Caco-2 (cell line): Measurements from ENCODE around the gene CENPV. TPM values are rescaled to one million over a fixed set of nuclear protein-coding genes. Genes with fewer than 3 reads are reported as not detected.

Experiments
- BruUV-seq: library from RNA; stranded (reverse); fragments of 400-500 nt; replicated peaks from 2 replicates; lab custom pipeline; 2021; lab: Mats Ljungman, UMichigan
- CTCF ChIA-PET: fragments of 300-600 bp; sonication (Branson Sonifier 250); formaldehyde crosslinking; loops from one replicate; lab custom pipeline; 2022; ENCODE audit warnings: antibody characterized with exemption; lab: Charles Lee
- POLR2A ChIA-PET: fragments of 300-600 bp; sonication (Branson Sonifier 250); formaldehyde crosslinking; loops from one replicate; lab custom pipeline; 2022; ENCODE audit warnings: antibody characterized with exemption; lab: Charles Lee
- DNase-seq, 2 experiments: peaks; one replicate each; pipeline versions ENCODE4 v3.0.0 to v3.0.0-alpha.2; 2020 to 2022
- H3K27me3 ChIP-seq: replicated peaks from 2 replicates; pipeline ENCODE4 v1.6.0; 2011; ENCODE audit warnings: low read length; ENCODE audit not compliant: control insufficient read depth, insufficient read depth
- H3K36me3 ChIP-seq: 2 replicates; pipeline ENCODE4 v1.5.1; 2011; ENCODE audit warnings: low read length; ENCODE audit not compliant: control insufficient read depth, insufficient read depth
- H3K4me1 ChIP-seq: fragments of 250-450 bp; sonication (Bioruptor Pico); 2 replicates; pipeline ENCODE4 v1.5.1; 2020; ENCODE audit warnings: mild to moderate bottlenecking
- H3K4me3 ChIP-seq: 2 replicates; pipeline ENCODE4 v1.5.1; 2011; ENCODE audit warnings: low read depth, mild to moderate bottlenecking, control low read depth, low read length
- H3K9me3 ChIP-seq: fragments of 250-450 bp; sonication (Bioruptor Pico); 2 replicates; pipeline ENCODE4 v1.5.1; 2020; ENCODE audit warnings: mild to moderate bottlenecking, moderate library complexity
- H3K27ac Mint-ChIP-seq: one replicate; pipeline ENCODE4 v1.8.0; 2022; ENCODE audit warnings: mixed read lengths; ENCODE audit not compliant: unreplicated experiment
- H3K27me3 Mint-ChIP-seq: one replicate; pipeline ENCODE4 v1.8.0; 2022; ENCODE audit warnings: mixed read lengths; ENCODE audit not compliant: insufficient read depth, unreplicated experiment
- H3K36me3 Mint-ChIP-seq: one replicate; pipeline ENCODE4 v1.8.0; 2022; ENCODE audit warnings: mild to moderate bottlenecking, mixed read lengths; ENCODE audit not compliant: insufficient read depth, unreplicated experiment
- H3K4me1 Mint-ChIP-seq: one replicate; pipeline ENCODE4 v1.8.0; 2022; ENCODE audit warnings: low read depth, mixed read lengths; ENCODE audit not compliant: unreplicated experiment
- H3K4me3 Mint-ChIP-seq: one replicate; pipeline ENCODE4 v1.8.0; 2022; ENCODE audit warnings: mild to moderate bottlenecking, moderate library complexity, mixed read lengths; ENCODE audit not compliant: unreplicated experiment
- H3K9me3 Mint-ChIP-seq: one replicate; pipeline ENCODE4 v1.8.0; 2022; ENCODE audit warnings: mixed read lengths; ENCODE audit not compliant: unreplicated experiment
- intact Hi-C: fragments of 100-400 bp; cut with micrococcal nuclease; formaldehyde crosslinking; loops from one replicate; pipeline ENCODE4 v1.10.0; 2022; ENCODE audit not compliant: unreplicated experiment
- total RNA-seq: library from RNA; stranded (reverse); gene quantifications from 2 replicates; pipeline ENCODE4 v1.2.3, GENCODE V29; 2022
- TF ChIP-seq, protein P1 (sequence below), 2 experiments: fragments of 200-600 bp in 1 of 2; IDR thresholded peaks; 1 replicate in 1 of 2; 2 replicates in 1 of 2; pipeline versions ENCODE4 v1.5.1 to v1.8.0; 2011 to 2022; ENCODE audit warnings: antibody characterized with exemption in 1 of 2, control low read depth in 1 of 2, inconsistent platforms in 1 of 2, low read depth in 1 of 2, low read length in 1 of 2, mild to moderate bottlenecking in 1 of 2, moderate library complexity in 1 of 2; ENCODE audit not compliant: insufficient read depth in 1 of 2, severe bottlenecking in 1 of 2, unreplicated experiment in 1 of 2

Gene CENPV
- total RNA-seq, 1 experiment from 2014 or later, result 92.8 TPM

DNA sequence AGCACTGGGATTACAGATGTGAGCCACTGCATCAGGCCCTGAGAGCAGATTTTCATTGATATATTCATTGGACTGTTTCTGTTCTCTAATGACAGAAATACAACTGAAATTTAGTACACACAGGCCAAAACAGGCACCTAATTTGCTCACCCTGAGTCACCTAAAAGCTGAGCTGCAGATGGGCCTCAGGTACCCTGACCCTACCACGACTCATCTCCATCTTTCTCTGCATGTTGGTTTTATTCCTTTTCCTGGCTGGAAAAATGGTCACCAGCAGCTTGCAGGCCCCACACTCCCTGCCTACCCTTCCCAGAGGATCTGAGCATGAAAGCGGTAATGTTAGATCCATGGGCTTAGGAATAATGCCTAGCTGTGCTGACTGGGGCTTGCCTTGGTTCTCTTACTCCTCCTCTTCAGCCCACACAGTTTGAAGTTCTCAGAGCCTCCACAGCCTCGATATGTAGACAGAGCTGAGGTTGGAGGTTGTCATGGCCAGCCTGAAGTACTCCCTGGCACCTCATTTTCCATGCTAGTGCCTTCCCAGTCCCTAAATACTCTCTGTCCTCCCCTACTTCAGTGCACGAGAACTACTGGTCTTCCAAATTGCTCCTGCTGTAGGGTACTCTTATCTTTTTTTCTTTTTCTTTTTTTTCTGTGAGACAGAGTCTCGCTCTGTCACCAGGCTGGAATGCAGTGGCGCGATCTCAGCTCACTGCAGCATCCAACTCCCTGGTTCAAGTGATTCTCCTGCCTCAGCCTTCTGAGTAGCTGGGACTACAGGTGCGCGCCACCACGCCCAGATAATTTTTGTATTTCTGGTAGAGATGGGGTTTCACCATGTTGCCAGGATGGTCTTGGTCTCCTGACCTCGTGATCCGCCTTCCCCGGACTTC, 51.1 kb downstream of the CENPV start:
- intact Hi-C loops, result no loop called here
- Mint-ChIP-seq H3K27ac (peak overlapping the region; percentile 85), H3K9me3 (no peaks in the 10 kb centered on the region), H3K4me1 (peaks cover 15% of the 10 kb centered on the region), H3K36me3 (no peaks in the 10 kb centered on the region), H3K4me3 (no peak overlapping the region), H3K27me3 (no peaks in the 10 kb centered on the region)
- ChIA-PET CTCF (interaction anchor here (1.8 kb wide), 1 partner anchor 16 kb away, joined by 6 read pairs; no protein-coding TSS in a partner anchor), POLR2A (interaction anchor here (1.1 kb wide), 1 partner anchor 136 kb away, joined by 3 read pairs; no protein-coding TSS in a partner anchor)
- no peaks in the 10 kb centered on the region for H3K36me3 ChIP-seq
- H3K9me3 ChIP-seq, result no peaks in the 10 kb centered on the region
- peaks cover 32% of the 10 kb centered on the region for H3K4me1 ChIP-seq
- DNase-seq, result no peak
- BruUV-seq, result no TSS peak
- no peak overlapping the region for H3K4me3 ChIP-seq
- TF ChIP-seq, protein P1, sequence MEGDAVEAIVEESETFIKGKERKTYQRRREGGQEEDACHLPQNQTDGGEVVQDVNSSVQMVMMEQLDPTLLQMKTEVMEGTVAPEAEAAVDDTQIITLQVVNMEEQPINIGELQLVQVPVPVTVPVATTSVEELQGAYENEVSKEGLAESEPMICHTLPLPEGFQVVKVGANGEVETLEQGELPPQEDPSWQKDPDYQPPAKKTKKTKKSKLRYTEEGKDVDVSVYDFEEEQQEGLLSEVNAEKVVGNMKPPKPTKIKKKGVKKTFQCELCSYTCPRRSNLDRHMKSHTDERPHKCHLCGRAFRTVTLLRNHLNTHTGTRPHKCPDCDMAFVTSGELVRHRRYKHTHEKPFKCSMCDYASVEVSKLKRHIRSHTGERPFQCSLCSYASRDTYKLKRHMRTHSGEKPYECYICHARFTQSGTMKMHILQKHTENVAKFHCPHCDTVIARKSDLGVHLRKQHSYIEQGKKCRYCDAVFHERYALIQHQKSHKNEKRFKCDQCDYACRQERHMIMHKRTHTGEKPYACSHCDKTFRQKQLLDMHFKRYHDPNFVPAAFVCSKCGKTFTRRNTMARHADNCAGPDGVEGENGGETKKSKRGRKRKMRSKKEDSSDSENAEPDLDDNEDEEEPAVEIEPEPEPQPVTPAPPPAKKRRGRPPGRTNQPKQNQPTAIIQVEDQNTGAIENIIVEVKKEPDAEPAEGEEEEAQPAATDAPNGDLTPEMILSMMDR (IDR thresholded peaks at IDR 0.05; ENCODE audit: insufficient read depth in 1 of 2, low read depth in 1 of 2, low read length in 1 of 2, severe bottlenecking in 1 of 2, unreplicated experiment in 1 of 2), result no peak
- no peaks in the 10 kb centered on the region for H3K27me3 ChIP-seq

- Histone ChIP-seq H3K9me3 (no peaks in the 10 kb centered on the region), H3K27me3 (no peaks in the 10 kb centered on the region), H3K4me1 (peaks cover 42% of the 10 kb centered on the region), H3K4me3 (no peak overlapping the region), H3K36me3 (no peaks in the 10 kb centered on the region)
- DNase-seq, result no peak
- Mint-ChIP-seq H3K4me3 (no peak overlapping the region), H3K4me1 (peaks cover 21% of the 10 kb centered on the region), H3K27me3 (no peaks in the 10 kb centered on the region), H3K36me3 (no peaks in the 10 kb centered on the region), H3K27ac (no peak overlapping the region), H3K9me3 (no peaks in the 10 kb centered on the region)
- ChIA-PET CTCF (no interaction called here), POLR2A (no interaction called here)
- no TSS peak for BruUV-seq
- intact Hi-C loops, result no loop called here
- TF ChIP-seq, protein P1 (IDR thresholded peaks at IDR 0.05; ENCODE audit: insufficient read depth in 1 of 2, low read depth in 1 of 2, low read length in 1 of 2, severe bottlenecking in 1 of 2, unreplicated experiment in 1 of 2), result no peak
Observed at GRCh38 chr17:16300554-16300953, 52.7 kb downstream of the CENPV start.

GRCh38 chr17:16298140-16298662, 55.1 kb downstream of the CENPV start:
- H3K4me3 ChIP-seq, result no peak overlapping the region
- H3K36me3 Mint-ChIP-seq, result no peaks in the 10 kb centered on the region
- peak overlapping the region; percentile 84 for H3K27ac Mint-ChIP-seq
- intact Hi-C loops, result no loop called here
- peaks cover 28% of the 10 kb centered on the region for H3K4me1 Mint-ChIP-seq
- DNase-seq, result peak; percentile 48 to 61
- ChIA-PET POLR2A (interaction anchor here (1.8 to 2.3 kb wide), 2 partner anchors 10 to 12 kb away, joined by 11 read pairs; no protein-coding TSS in a partner anchor), CTCF (interaction anchor here (1.3 kb wide), 1 partner anchor 12 kb away, joined by 3 read pairs; no protein-coding TSS in a partner anchor)
- BruUV-seq, result no TSS peak
- no peaks in the 10 kb centered on the region for H3K9me3 ChIP-seq
- H3K27me3 ChIP-seq, result no peaks in the 10 kb centered on the region
- TF ChIP-seq, protein P1 (IDR thresholded peaks at IDR 0.05; ENCODE audit: insufficient read depth in 1 of 2, low read depth in 1 of 2, low read length in 1 of 2, severe bottlenecking in 1 of 2, unreplicated experiment in 1 of 2), result no peak
- H3K27me3 Mint-ChIP-seq, result no peaks in the 10 kb centered on the region
- peak overlapping the region; percentile 40 for H3K4me3 Mint-ChIP-seq
- H3K36me3 ChIP-seq, result no peaks in the 10 kb centered on the region
- no peaks in the 10 kb centered on the region for H3K9me3 Mint-ChIP-seq
- H3K4me1 ChIP-seq, result peaks cover 60% of the 10 kb centered on the region
